HG02759 (cell line): ENCODE data around the gene ATPAF1.

Experiments
- ATAC-seq: cut with Tn5 transposase; IDR thresholded peaks from one replicate; pipeline ENCODE4 v1.9.1; 2021; ENCODE audit warnings: mild to moderate bottlenecking, moderate library complexity; ENCODE audit not compliant: unreplicated experiment

The ATPAF1 gene

GRCh38 chr1:46617108-46617800 lies 50.9 kb downstream of the ATPAF1 start:
- ATAC-seq: no peak

GRCh38 chr1:46616277-46617107 lies 51.7 kb downstream of the ATPAF1 start, which contains the start of gene MOB3C:
Gene MOB3C, minus strand, starts transcription at chr1:46616811. Its CDS starts 3,490 bp downstream, at chr1:46613321.
- peak; percentile 70 for ATAC-seq

- ATAC-seq: peak; percentile 2
Observed at GRCh38 chr1:46615735-46616134, 52.4 kb downstream of the ATPAF1 start.

GRCh38 chr1:46615088-46615487 lies 53.1 kb downstream of the ATPAF1 start:
- ATAC-seq: no peak

- no peak for ATAC-seq
Observed at GRCh38 chr1:46614604-46614984, 53.6 kb downstream of the ATPAF1 start.

- ATAC-seq: peak; percentile 56
Observed at GRCh38 chr1:46613661-46614603, 54.2 kb downstream of the ATPAF1 start.

GRCh38 chr1:46612937-46613660 lies 55.1 kb downstream of the ATPAF1 start:
- ATAC-seq: no peak

- no peak for ATAC-seq
Observed at GRCh38 chr1:46611691-46612221, 56.4 kb downstream of the ATPAF1 start.

GRCh38 chr1:46607345-46608130 lies 60.6 kb downstream of the ATPAF1 start:
- ATAC-seq: no peak

GRCh38 chr1:46606255-46606965 lies 61.8 kb downstream of the ATPAF1 start:
- ATAC-seq: no peak

- ATAC-seq: no peak
Observed at GRCh38 chr1:46605232-46605631, 62.9 kb downstream of the ATPAF1 start.

- peak; percentile 98 for ATAC-seq
Observed at GRCh38 chr1:46603858-46604549, 64.2 kb downstream of the ATPAF1 start, which contains the start of gene MKNK1. Gene MKNK1, minus strand, starts transcription at chr1:46604268. Its CDS starts 20,941 bp downstream, at chr1:46583327.

GRCh38 chr1:46603481-46603857 lies 64.7 kb downstream of the ATPAF1 start:
- no peak for ATAC-seq

GRCh38 chr1:46601257-46602007 lies 66.7 kb downstream of the ATPAF1 start:
- no peak for ATAC-seq

GRCh38 chr1:46599059-46599970 lies 68.8 kb downstream of the ATPAF1 start:
- no peak for ATAC-seq

GRCh38 chr1:46596846-46597245 lies 71.3 kb downstream of the ATPAF1 start:
- no peak for ATAC-seq
